GM18511 (cell line): ENCODE results near the gene MIA.
"Not testable (repeated sequence)": the region's sequence is repeated elsewhere in the genome, so short reads cannot be mapped to it uniquely, and the experiment has no call there.

ENCODE experiments used
- ATAC-seq: cut with Tn5 transposase; IDR thresholded peaks from one replicate; pipeline ENCODE4 v1.9.1; 2021; ENCODE audit warnings: mild to moderate bottlenecking, moderate library complexity; ENCODE audit not compliant: unreplicated experiment

MIA gene

GRCh38 chr19:40750058-40750873, 25.1 kb upstream of the MIA start, which contains the start of gene ACTMAP:
TSS of gene ACTMAP (minus strand) at chr19:40750477. CDS start at chr19:40749803, 674 bp downstream.
- peak; percentile 85 for ATAC-seq

DNA sequence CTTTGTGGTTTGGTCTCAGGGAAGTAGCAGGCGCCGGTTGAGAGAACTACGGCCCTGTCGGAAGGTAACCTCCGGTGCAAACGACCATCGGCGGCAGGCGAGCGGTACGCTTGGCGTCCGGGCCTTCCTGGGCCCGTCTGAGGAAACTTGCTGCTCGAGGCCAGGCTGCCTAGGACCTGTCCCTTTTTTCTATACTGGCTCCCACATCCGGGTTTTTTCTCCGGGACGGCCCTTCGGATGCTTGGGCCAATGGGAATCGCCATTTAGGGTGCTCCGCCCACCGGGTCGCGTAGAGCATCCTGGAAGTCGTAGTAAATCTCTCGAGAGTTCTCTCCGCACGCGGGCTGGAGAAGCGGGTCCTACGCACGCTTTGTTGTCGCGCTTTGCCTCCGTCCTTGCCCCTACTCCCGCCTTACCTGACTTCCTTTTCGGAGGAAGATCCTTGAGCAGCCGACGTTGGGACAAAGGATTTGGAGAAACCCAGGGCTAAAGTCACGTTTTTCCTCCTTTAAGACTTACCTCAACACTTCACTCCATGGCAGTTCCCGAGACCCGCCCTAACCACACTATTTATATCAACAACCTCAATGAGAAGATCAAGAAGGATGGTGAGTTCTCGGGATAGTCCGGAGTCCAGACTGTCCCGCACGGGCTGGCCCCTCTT, 24.3 kb upstream of the MIA start, which contains the start of gene SNRPA:
Gene SNRPA, plus strand, starts transcription at position 330 of the 664 bp plus-strand sequence. Its CDS starts 206 bp downstream, at position 536.
- ATAC-seq = peak; percentile 70

GRCh38 chr19:40752257-40752781, 23.0 kb upstream of the MIA start:
- ATAC-seq = no peak

- ATAC-seq = no peak
These were observed 20.6 kb upstream of the MIA start for GRCh38 chr19:40754611-40755247.

GRCh38 chr19:40755248-40755624, 20.1 kb upstream of the MIA start:
- ATAC-seq = no peak

DNA sequence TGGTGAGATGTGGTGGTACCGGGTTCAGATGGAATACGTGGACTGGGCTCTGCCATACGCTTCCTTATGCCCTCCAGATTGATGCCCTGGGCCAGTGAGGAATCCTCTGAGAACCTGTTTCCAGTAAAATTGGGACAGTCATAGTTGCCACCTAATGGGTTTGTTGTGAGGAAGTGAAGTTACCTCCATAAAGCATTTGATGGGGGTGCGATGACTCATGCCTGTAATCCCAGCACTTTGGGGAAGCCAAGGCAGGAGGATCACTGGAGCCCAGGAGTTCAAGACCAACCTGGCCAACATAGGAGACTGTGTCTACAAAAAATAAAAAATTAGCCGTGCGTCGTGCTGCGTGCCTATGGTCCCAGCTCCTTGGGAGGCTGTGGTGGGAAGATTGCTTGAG, 19.5 kb upstream of the MIA start:
- no peak for ATAC-seq

DNA sequence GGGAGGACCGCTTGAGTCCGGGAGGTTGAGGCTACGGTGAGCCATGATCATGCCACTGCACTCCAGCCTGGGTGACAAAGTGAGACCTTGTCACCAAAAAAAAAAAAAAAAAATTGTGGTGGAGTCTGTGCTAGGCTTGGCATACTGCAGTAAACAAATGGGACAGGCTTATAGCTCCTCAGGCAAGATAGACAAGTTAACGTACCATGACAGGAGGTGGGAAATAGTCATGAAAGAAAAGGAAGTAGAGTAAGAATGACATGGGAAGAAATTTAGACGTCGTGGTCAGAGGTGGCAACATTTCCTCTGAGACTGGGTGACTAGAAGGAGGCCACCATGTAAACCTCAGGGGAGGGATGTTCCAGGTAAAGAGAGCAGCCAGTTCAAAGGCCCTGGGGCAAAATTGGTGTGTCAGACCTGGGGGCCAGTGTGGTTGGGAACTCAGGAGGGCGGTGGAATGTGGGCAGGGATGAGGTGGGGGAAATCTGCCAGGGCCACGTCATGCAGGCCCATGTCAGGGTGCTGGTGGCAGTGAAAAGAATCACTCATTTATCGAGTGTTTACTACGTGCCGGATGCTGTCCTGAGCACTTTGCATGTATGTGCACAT, 18.7 kb upstream of the MIA start:
- ATAC-seq = no peak

DNA sequence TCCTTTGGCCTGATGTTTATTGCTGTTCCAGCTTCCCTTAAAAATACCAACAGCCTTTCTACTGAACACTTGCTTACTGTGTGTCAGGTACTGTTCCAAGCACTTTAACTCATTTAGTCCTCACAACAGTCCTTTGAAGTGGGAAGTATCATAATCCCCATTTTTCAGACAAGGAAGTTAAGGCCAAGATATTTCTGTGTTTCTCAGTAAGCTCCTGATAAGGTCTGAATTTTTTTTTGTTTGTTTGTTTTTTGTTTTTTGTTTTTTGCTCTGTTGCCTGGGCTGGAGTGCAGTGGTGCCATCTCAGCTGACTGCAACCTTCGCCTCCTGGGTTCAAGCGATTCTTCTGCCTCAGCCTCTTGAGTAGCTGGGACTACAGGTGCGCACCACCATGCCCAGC, 16.8 kb upstream of the MIA start:
- no peak for ATAC-seq

GRCh38 chr19:40759352-40759751, 16.0 kb upstream of the MIA start:
- no peak for ATAC-seq

- no peak for ATAC-seq
These were observed 12.4 kb upstream of the MIA start for GRCh38 chr19:40762754-40763470.

GRCh38 chr19:40763526-40763925, 11.8 kb upstream of the MIA start:
- no peak for ATAC-seq

- no peak for ATAC-seq
These were observed 11.4 kb upstream of the MIA start for GRCh38 chr19:40763963-40764362.

GRCh38 chr19:40766385-40766784, 8.9 kb upstream of the MIA start:
- ATAC-seq = not testable (repeated sequence)

GRCh38 chr19:40768869-40769268, 6.5 kb upstream of the MIA start:
- ATAC-seq = no peak

GRCh38 chr19:40771101-40771862, 4.0 kb upstream of the MIA start:
- ATAC-seq = not testable (repeated sequence)

DNA sequence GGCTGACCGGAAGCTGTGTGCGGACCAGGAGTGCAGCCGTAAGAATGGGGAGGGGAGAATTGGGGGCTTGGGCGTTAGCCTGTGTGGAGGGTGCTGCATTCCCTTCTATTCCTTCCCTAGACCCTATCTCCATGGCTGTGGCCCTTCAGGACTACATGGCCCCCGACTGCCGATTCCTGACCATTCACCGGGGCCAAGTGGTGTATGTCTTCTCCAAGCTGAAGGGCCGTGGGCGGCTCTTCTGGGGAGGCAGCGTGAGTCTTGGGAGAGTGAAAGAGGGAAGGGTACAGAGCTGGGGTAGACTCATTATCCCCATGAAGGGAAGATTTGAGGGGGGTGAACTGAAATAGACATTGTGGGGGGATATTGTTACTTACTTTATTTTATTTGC, 306 bp downstream of the MIA start:
- ATAC-seq = no peak

DNA sequence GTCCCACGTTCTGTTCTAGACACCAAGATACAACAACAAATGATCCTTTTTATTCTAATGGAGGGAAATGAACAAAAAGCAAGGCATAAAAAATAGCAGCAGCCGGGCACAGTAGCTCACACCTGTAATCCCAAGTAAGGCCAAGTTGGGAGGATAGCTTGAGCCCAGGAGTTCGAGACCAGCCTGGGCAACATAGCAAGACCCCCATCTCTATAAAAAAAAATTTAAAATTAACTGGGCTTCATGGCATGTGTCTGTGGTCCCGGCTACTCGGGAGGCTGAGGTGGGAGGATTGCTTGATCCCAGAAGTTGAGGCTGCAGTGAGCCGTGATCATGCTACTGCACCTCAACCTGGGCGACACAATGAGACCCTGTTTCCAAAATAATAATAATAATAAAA, 1.0 kb downstream of the MIA start:
- no peak for ATAC-seq

- peak; percentile 62 for ATAC-seq
These were observed 1.8 kb downstream of the MIA start for GRCh38 chr19:40776932-40777644.

- ATAC-seq = no peak
These were observed 2.3 kb downstream of the MIA start for GRCh38 chr19:40777645-40777936.
